ENCODE measurements around the gene SLC43A2.
"Not testable (repeated sequence)": the region's sequence is repeated elsewhere in the genome, so short reads cannot be mapped to it uniquely, and the experiment has no call there.

The SLC43A2 gene

GRCh38 chr17:1577182-1577581 is 51.5 kb downstream of the SLC43A2 start:
- Histone ChIP-seq H3K27me3 (ENCODE audit: control insufficient read depth in 2 of 2, insufficient read depth in 2 of 2, low read length in 2 of 2) (no peaks in the 10 kb centered on the region), H3K4me1 (ENCODE audit: control insufficient read depth in 2 of 2, insufficient read depth in 2 of 2, low read length in 2 of 2) (peaks cover 17 to 21% of the 10 kb centered on the region in 2 donors), H3K9me3 (ENCODE audit: control insufficient read depth in 2 of 2, low read length in 2 of 2) (no peaks in the 10 kb centered on the region), H3K4me3 (ENCODE audit: low read length in 2 of 2) (no peak overlapping the region), H3K9ac (ENCODE audit: low read depth in 1 of 2, low read length in 2 of 2) (peak overlapping the region; percentile 15 to 44), H3K27ac (ENCODE audit: low read depth in 2 of 2, low read length in 2 of 2) (peak overlapping the region; percentile 78 to 82), H3K36me3 (ENCODE audit: control insufficient read depth in 2 of 2, insufficient read depth in 2 of 2, low read length in 2 of 2) (no peaks in the 10 kb centered on the region)

- H3K27ac ChIP-seq (ENCODE audit: low read depth in 2 of 2, low read length in 2 of 2), result peak overlapping the region in 1 of 2 donors; percentile 5
- no peak overlapping the region for H3K4me3 ChIP-seq (ENCODE audit: low read length in 2 of 2)
- H3K9ac ChIP-seq (ENCODE audit: low read depth in 1 of 2, low read length in 2 of 2), result no peak overlapping the region
- no peaks in the 10 kb centered on the region for H3K36me3 ChIP-seq (ENCODE audit: control insufficient read depth in 2 of 2, insufficient read depth in 2 of 2, low read length in 2 of 2)
- H3K27me3 ChIP-seq (ENCODE audit: control insufficient read depth in 2 of 2, insufficient read depth in 2 of 2, low read length in 2 of 2), result no peaks in the 10 kb centered on the region
- no peaks in the 10 kb centered on the region for H3K9me3 ChIP-seq (ENCODE audit: control insufficient read depth in 2 of 2, low read length in 2 of 2)
- peaks cover 15 to 21% of the 10 kb centered on the region in 2 donors for H3K4me1 ChIP-seq (ENCODE audit: control insufficient read depth in 2 of 2, insufficient read depth in 2 of 2, low read length in 2 of 2)
Measured at GRCh38 chr17:1576500-1576899, 52.1 kb downstream of the SLC43A2 start.

GRCh38 chr17:1574697-1575471 is 53.8 kb downstream of the SLC43A2 start:
- H3K27ac ChIP-seq (ENCODE audit: low read depth in 2 of 2, low read length in 2 of 2), result peak overlapping the region in 1 of 2 donors; percentile 32
- H3K4me1 ChIP-seq (ENCODE audit: control insufficient read depth in 2 of 2, insufficient read depth in 2 of 2, low read length in 2 of 2), result peaks cover 6 to 11% of the 10 kb centered on the region in 2 donors
- no peaks in the 10 kb centered on the region for H3K9me3 ChIP-seq (ENCODE audit: control insufficient read depth in 2 of 2, low read length in 2 of 2)
- H3K9ac ChIP-seq (ENCODE audit: low read depth in 1 of 2, low read length in 2 of 2), result peak overlapping the region in 1 of 2 donors; percentile 19
- no peaks in the 10 kb centered on the region for H3K36me3 ChIP-seq (ENCODE audit: control insufficient read depth in 2 of 2, insufficient read depth in 2 of 2, low read length in 2 of 2)
- no peak overlapping the region for H3K4me3 ChIP-seq (ENCODE audit: low read length in 2 of 2)
- H3K27me3 ChIP-seq (ENCODE audit: control insufficient read depth in 2 of 2, insufficient read depth in 2 of 2, low read length in 2 of 2), result no peaks in the 10 kb centered on the region

- Histone ChIP-seq H3K36me3 (ENCODE audit: control insufficient read depth in 2 of 2, insufficient read depth in 2 of 2, low read length in 2 of 2) (no peaks in the 10 kb centered on the region), H3K27ac (ENCODE audit: low read depth in 2 of 2, low read length in 2 of 2) (peak overlapping the region in 1 of 2 donors; percentile 38), H3K27me3 (ENCODE audit: control insufficient read depth in 2 of 2, insufficient read depth in 2 of 2, low read length in 2 of 2) (no peaks in the 10 kb centered on the region), H3K4me1 (ENCODE audit: control insufficient read depth in 2 of 2, insufficient read depth in 2 of 2, low read length in 2 of 2) (peaks cover 6 to 11% of the 10 kb centered on the region in 2 donors), H3K9me3 (ENCODE audit: control insufficient read depth in 2 of 2, low read length in 2 of 2) (no peaks in the 10 kb centered on the region), H3K9ac (ENCODE audit: low read depth in 1 of 2, low read length in 2 of 2) (peak overlapping the region in 1 of 2 donors; percentile 0), H3K4me3 (ENCODE audit: low read length in 2 of 2) (no peak overlapping the region)
Measured at GRCh38 chr17:1573932-1574696, 54.5 kb downstream of the SLC43A2 start.

- H3K27me3 ChIP-seq (ENCODE audit: control insufficient read depth in 2 of 2, insufficient read depth in 2 of 2, low read length in 2 of 2); H3K9ac ChIP-seq (ENCODE audit: low read depth in 1 of 2, low read length in 2 of 2); H3K4me3 ChIP-seq (ENCODE audit: low read length in 2 of 2); H3K27ac ChIP-seq (ENCODE audit: low read depth in 2 of 2, low read length in 2 of 2); H3K9me3 ChIP-seq (ENCODE audit: control insufficient read depth in 2 of 2, low read length in 2 of 2); H3K36me3 ChIP-seq (ENCODE audit: control insufficient read depth in 2 of 2, insufficient read depth in 2 of 2, low read length in 2 of 2): not testable (repeated sequence)
- H3K4me1 ChIP-seq (ENCODE audit: control insufficient read depth in 2 of 2, insufficient read depth in 2 of 2, low read length in 2 of 2), result peaks cover 6 to 11% of the 10 kb centered on the region in 2 donors
Measured at GRCh38 chr17:1572646-1573045, 56.0 kb downstream of the SLC43A2 start.

GRCh38 chr17:1571341-1571704 is 57.3 kb downstream of the SLC43A2 start:
- Histone ChIP-seq H3K9ac (ENCODE audit: low read depth in 1 of 2, low read length in 2 of 2) (no peak overlapping the region), H3K27me3 (ENCODE audit: control insufficient read depth in 2 of 2, insufficient read depth in 2 of 2, low read length in 2 of 2) (no peaks in the 10 kb centered on the region), H3K9me3 (ENCODE audit: control insufficient read depth in 2 of 2, low read length in 2 of 2) (no peaks in the 10 kb centered on the region), H3K27ac (ENCODE audit: low read depth in 2 of 2, low read length in 2 of 2) (no peak overlapping the region), H3K36me3 (ENCODE audit: control insufficient read depth in 2 of 2, insufficient read depth in 2 of 2, low read length in 2 of 2) (no peaks in the 10 kb centered on the region), H3K4me1 (ENCODE audit: control insufficient read depth in 2 of 2, insufficient read depth in 2 of 2, low read length in 2 of 2) (peaks cover 5 to 6% of the 10 kb centered on the region in 2 donors), H3K4me3 (ENCODE audit: low read length in 2 of 2) (no peak overlapping the region)

- Histone ChIP-seq H3K4me3 (ENCODE audit: low read length in 2 of 2) (peak overlapping the region; percentile 7 to 44), H3K27me3 (ENCODE audit: control insufficient read depth in 2 of 2, insufficient read depth in 2 of 2, low read length in 2 of 2) (no peaks in the 10 kb centered on the region), H3K36me3 (ENCODE audit: control insufficient read depth in 2 of 2, insufficient read depth in 2 of 2, low read length in 2 of 2) (no peaks in the 10 kb centered on the region), H3K4me1 (ENCODE audit: control insufficient read depth in 2 of 2, insufficient read depth in 2 of 2, low read length in 2 of 2) (peaks cover 2 to 4% of the 10 kb centered on the region in 2 donors), H3K9ac (ENCODE audit: low read depth in 1 of 2, low read length in 2 of 2) (peak overlapping the region in 1 of 2 donors; percentile 13), H3K27ac (ENCODE audit: low read depth in 2 of 2, low read length in 2 of 2) (no peak overlapping the region), H3K9me3 (ENCODE audit: control insufficient read depth in 2 of 2, low read length in 2 of 2) (no peaks in the 10 kb centered on the region)
Measured at GRCh38 chr17:1568950-1569810, 59.5 kb downstream of the SLC43A2 start.

- H3K27ac ChIP-seq (ENCODE audit: low read depth in 2 of 2, low read length in 2 of 2), result no peak overlapping the region
- H3K9me3 ChIP-seq (ENCODE audit: control insufficient read depth in 2 of 2, low read length in 2 of 2), result no peaks in the 10 kb centered on the region
- H3K36me3 ChIP-seq (ENCODE audit: control insufficient read depth in 2 of 2, insufficient read depth in 2 of 2, low read length in 2 of 2), result no peaks in the 10 kb centered on the region
- H3K4me1 ChIP-seq (ENCODE audit: control insufficient read depth in 2 of 2, insufficient read depth in 2 of 2, low read length in 2 of 2), result peaks cover under 1 to 3% of the 10 kb centered on the region in 2 donors
- peak overlapping the region in 1 of 2 donors; percentile 32 for H3K4me3 ChIP-seq (ENCODE audit: low read length in 2 of 2)
- no peak overlapping the region for H3K9ac ChIP-seq (ENCODE audit: low read depth in 1 of 2, low read length in 2 of 2)
- H3K27me3 ChIP-seq (ENCODE audit: control insufficient read depth in 2 of 2, insufficient read depth in 2 of 2, low read length in 2 of 2), result peaks cover 0 to 5% of the 10 kb centered on the region in 2 donors
Measured at GRCh38 chr17:1566505-1567199, 62.0 kb downstream of the SLC43A2 start.

GRCh38 chr17:1565877-1566276 is 62.8 kb downstream of the SLC43A2 start:
- Histone ChIP-seq H3K27me3 (ENCODE audit: control insufficient read depth in 2 of 2, insufficient read depth in 2 of 2, low read length in 2 of 2) (peaks cover 0 to 5% of the 10 kb centered on the region in 2 donors), H3K9me3 (ENCODE audit: control insufficient read depth in 2 of 2, low read length in 2 of 2) (no peaks in the 10 kb centered on the region), H3K9ac (ENCODE audit: low read depth in 1 of 2, low read length in 2 of 2) (no peak overlapping the region), H3K27ac (ENCODE audit: low read depth in 2 of 2, low read length in 2 of 2) (no peak overlapping the region), H3K36me3 (ENCODE audit: control insufficient read depth in 2 of 2, insufficient read depth in 2 of 2, low read length in 2 of 2) (no peaks in the 10 kb centered on the region), H3K4me3 (ENCODE audit: low read length in 2 of 2) (no peak overlapping the region), H3K4me1 (ENCODE audit: control insufficient read depth in 2 of 2, insufficient read depth in 2 of 2, low read length in 2 of 2) (peaks cover 9 to 10% of the 10 kb centered on the region in 2 donors)
